ENCODE results near the gene CACNG8. TPM values are rescaled to one million over a fixed set of nuclear protein-coding genes. Genes with fewer than 3 reads are reported as not detected.

The CACNG8 gene
- total RNA-seq, 1 experiment from 2014 or later, result 0.72 TPM

GRCh38 chr19:53961523-53962356 lies 997 bp upstream of the CACNG8 start:
- peak; percentile 49 for DNase-seq (ENCODE audit: low spot score)

- DNase-seq (ENCODE audit: low spot score), result no peak
These were observed 2.4 kb downstream of the CACNG8 start for GRCh38 chr19:53965091-53965490.

- no peak for DNase-seq (ENCODE audit: low spot score)
These were observed 4.2 kb downstream of the CACNG8 start for GRCh38 chr19:53966931-53967330.

- DNase-seq (ENCODE audit: low spot score), result no peak
These were observed 6.6 kb downstream of the CACNG8 start for GRCh38 chr19:53969366-53969765.

GRCh38 chr19:53971673-53972072 lies 8.9 kb downstream of the CACNG8 start:
- DNase-seq (ENCODE audit: low spot score), result no peak

GRCh38 chr19:53977429-53977990 lies 14.8 kb downstream of the CACNG8 start:
- peak; percentile 95 for DNase-seq (ENCODE audit: low spot score)

GRCh38 chr19:53977991-53978731 lies 15.4 kb downstream of the CACNG8 start:
- peak; percentile 96 for DNase-seq (ENCODE audit: low spot score)

GRCh38 chr19:53978975-53979801 lies 16.5 kb downstream of the CACNG8 start:
- DNase-seq (ENCODE audit: low spot score), result no peak

GRCh38 chr19:53980539-53981375 lies 18.0 kb downstream of the CACNG8 start:
- DNase-seq (ENCODE audit: low spot score), result peak; percentile 98

GRCh38 chr19:53981376-53981951 lies 18.7 kb downstream of the CACNG8 start:
- DNase-seq (ENCODE audit: low spot score), result no peak

GRCh38 chr19:53982001-53982451 lies 19.3 kb downstream of the CACNG8 start:
- no peak for DNase-seq (ENCODE audit: low spot score)

GRCh38 chr19:53982611-53983010 lies 19.9 kb downstream of the CACNG8 start:
- DNase-seq (ENCODE audit: low spot score), result peak; percentile 60

GRCh38 chr19:53983457-53984289 lies 20.9 kb downstream of the CACNG8 start:
- no peak for DNase-seq (ENCODE audit: low spot score)

- DNase-seq (ENCODE audit: low spot score), result no peak
These were observed 23.1 kb downstream of the CACNG8 start for GRCh38 chr19:53985863-53986262.

- DNase-seq (ENCODE audit: low spot score), result no peak
These were observed 26.2 kb downstream of the CACNG8 start for GRCh38 chr19:53988981-53989380.

GRCh38 chr19:53989600-53990533 lies 27.1 kb downstream of the CACNG8 start:
- DNase-seq (ENCODE audit: low spot score), result peak; percentile 69

- DNase-seq (ENCODE audit: low spot score), result peak; percentile 61
These were observed 28.7 kb downstream of the CACNG8 start, which contains the start of gene CACNG6 for GRCh38 chr19:53991224-53992113. Gene CACNG6 (plus strand): TSS chr19:53991637. CDS start chr19:53992878, 1,241 bp downstream.

Data from A172 (cell line).